Measurements from ENCODE around the gene FBXL7.
A peak's percentile ranks its signal among the peaks of the same experiment; 100 is the strongest.

Gene FBXL7

DNA sequence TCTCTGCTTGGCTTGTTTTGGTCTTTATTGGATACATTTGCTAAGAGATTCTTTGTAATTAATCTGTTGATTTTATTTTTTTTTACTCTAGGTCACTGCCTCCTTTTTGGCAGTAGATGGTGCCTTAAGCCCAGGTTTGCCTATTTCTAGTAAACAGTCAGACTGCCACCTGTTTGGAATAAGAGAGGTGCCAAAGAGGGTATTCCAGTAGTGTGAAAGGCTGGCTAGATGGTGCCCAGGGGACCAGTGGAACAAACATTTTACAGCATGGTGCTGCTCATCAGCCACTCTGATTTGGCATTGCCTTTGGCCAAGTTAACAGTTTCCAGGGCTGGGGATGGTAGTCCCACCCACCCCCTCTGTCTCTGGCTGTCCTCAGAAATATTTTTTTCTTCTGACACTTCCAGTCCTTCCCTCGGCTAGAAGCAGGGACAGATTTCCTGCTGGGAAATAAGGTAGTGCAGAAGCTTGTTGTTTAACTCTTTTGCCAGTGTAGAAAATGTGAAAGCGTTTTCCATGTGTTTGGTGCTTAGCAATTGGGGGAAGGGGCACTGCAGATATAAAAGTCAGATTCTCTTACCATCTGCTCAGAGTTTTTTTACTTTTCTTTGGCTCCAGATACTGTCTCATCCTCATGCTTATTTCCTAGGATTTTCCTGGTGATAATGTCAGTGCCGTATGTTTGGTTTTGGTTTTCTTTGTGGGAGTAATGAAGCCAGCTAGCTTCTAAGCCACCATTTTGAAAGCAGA, 36.6 kb upstream of the FBXL7 start:
- H3K27ac ChIP-seq = no peak overlapping the region
- H3K4me3 ChIP-seq (ENCODE audit: low read depth, low read length) = no peak overlapping the region
- H3K27me3 ChIP-seq (replicated peaks) = no peaks in the 10 kb centered on the region
- H3K36me3 ChIP-seq (replicated peaks) = no peaks in the 10 kb centered on the region
- peak; percentile 13 for DNase-seq
- TF ChIP-seq, protein P1, sequence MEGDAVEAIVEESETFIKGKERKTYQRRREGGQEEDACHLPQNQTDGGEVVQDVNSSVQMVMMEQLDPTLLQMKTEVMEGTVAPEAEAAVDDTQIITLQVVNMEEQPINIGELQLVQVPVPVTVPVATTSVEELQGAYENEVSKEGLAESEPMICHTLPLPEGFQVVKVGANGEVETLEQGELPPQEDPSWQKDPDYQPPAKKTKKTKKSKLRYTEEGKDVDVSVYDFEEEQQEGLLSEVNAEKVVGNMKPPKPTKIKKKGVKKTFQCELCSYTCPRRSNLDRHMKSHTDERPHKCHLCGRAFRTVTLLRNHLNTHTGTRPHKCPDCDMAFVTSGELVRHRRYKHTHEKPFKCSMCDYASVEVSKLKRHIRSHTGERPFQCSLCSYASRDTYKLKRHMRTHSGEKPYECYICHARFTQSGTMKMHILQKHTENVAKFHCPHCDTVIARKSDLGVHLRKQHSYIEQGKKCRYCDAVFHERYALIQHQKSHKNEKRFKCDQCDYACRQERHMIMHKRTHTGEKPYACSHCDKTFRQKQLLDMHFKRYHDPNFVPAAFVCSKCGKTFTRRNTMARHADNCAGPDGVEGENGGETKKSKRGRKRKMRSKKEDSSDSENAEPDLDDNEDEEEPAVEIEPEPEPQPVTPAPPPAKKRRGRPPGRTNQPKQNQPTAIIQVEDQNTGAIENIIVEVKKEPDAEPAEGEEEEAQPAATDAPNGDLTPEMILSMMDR (IDR thresholded peaks at IDR 0.05; ENCODE audit: low read depth, low read length, missing control alignments) = peak; percentile 60
- in situ Hi-C loops (cut with HindIII; ENCODE audit: low pct_ligation_motif_present, low sequenced_read_pairs) = no loop called here

GRCh38 chr5:15472116-15472515, 27.9 kb upstream of the FBXL7 start:
- DNase-seq = no peak
- no peak overlapping the region for H3K27ac ChIP-seq
- TF ChIP-seq, protein P1 (IDR thresholded peaks at IDR 0.05; ENCODE audit: low read depth, low read length, missing control alignments) = peak; percentile 19
- H3K36me3 ChIP-seq (replicated peaks) = no peaks in the 10 kb centered on the region
- in situ Hi-C loops (cut with HindIII; ENCODE audit: low pct_ligation_motif_present, low sequenced_read_pairs) = no loop called here
- no peaks in the 10 kb centered on the region for H3K27me3 ChIP-seq (replicated peaks)
- H3K4me3 ChIP-seq (ENCODE audit: low read depth, low read length) = no peak overlapping the region

DNA sequence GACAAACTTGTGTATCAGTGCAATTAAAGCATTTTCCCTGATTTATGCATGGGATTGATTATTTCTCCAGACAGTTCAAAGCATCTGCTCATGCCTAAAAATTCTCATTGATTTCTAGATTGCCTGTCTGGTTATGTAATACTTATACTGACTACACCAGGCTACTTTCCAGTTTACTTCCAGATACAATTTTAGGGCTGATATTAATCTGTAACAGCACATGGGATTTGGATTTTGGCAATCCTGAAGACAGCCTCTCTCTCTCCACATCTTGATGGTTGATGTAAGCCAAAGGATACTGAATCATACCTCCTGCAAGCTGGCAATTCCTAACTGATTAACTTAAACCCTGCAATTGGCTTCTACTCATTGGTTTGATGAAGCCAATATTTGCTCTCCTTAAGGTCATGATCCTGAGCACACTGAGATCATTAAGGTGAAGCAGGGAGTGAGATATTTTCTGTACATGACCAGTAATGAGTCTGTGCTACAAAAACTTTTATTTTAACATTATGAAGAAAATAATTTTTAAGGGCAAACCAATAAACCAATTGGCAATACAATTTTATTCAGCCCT, 25.7 kb upstream of the FBXL7 start:
- Histone ChIP-seq H3K27ac (no peak overlapping the region), H3K36me3 (replicated peaks) (no peaks in the 10 kb centered on the region), H3K4me3 (ENCODE audit: low read depth, low read length) (no peak overlapping the region), H3K27me3 (replicated peaks) (no peaks in the 10 kb centered on the region)
- in situ Hi-C loops (cut with HindIII; ENCODE audit: low pct_ligation_motif_present, low sequenced_read_pairs) = no loop called here
- TF ChIP-seq, protein P1 (IDR thresholded peaks at IDR 0.05; ENCODE audit: low read depth, low read length, missing control alignments) = no peak
- no peak for DNase-seq

- Histone ChIP-seq H3K27ac (no peak overlapping the region), H3K4me3 (ENCODE audit: low read depth, low read length) (no peak overlapping the region), H3K36me3 (replicated peaks) (no peaks in the 10 kb centered on the region), H3K27me3 (replicated peaks) (no peaks in the 10 kb centered on the region)
- TF ChIP-seq, protein P1 (IDR thresholded peaks at IDR 0.05; ENCODE audit: low read depth, low read length, missing control alignments) = no peak
- DNase-seq = no peak
- in situ Hi-C loops (cut with HindIII; ENCODE audit: low pct_ligation_motif_present, low sequenced_read_pairs) = no loop called here
Measured at GRCh38 chr5:15475367-15475766, 24.6 kb upstream of the FBXL7 start.

- TF ChIP-seq, protein P1 (IDR thresholded peaks at IDR 0.05; ENCODE audit: low read depth, low read length, missing control alignments) = no peak
- Histone ChIP-seq H3K27me3 (replicated peaks) (no peaks in the 10 kb centered on the region), H3K4me3 (ENCODE audit: low read depth, low read length) (no peak overlapping the region), H3K36me3 (replicated peaks) (no peaks in the 10 kb centered on the region), H3K27ac (no peak overlapping the region)
- no peak for DNase-seq
- in situ Hi-C loops (cut with HindIII; ENCODE audit: low pct_ligation_motif_present, low sequenced_read_pairs) = no loop called here
Measured at GRCh38 chr5:15476977-15477376, 23.0 kb upstream of the FBXL7 start.

Data from brain microvascular endothelial cell (primary cell).